Nephron (organoid): ENCODE results near the gene ALAS2.
"Not testable (repeated sequence)": the region's sequence is repeated elsewhere in the genome, so short reads cannot be mapped to it uniquely, and the experiment has no call there.

Experiments used
- H3K27ac Mint-ChIP-seq, 3 experiments: 2 replicates each; pipeline ENCODE4 v1.8.0; 2020; ENCODE audit warnings: mixed read lengths in 3 of 3, mild to moderate bottlenecking in 2 of 3, moderate library complexity in 1 of 3
- H3K27me3 Mint-ChIP-seq: 2 replicates; pipeline ENCODE4 v1.8.0; 2021; ENCODE audit warnings: low read depth, mild to moderate bottlenecking, moderate library complexity, mixed read lengths
- H3K36me3 Mint-ChIP-seq: 2 replicates; pipeline ENCODE4 v1.8.0; 2020; ENCODE audit warnings: low read depth, mixed read lengths
- H3K4me1 Mint-ChIP-seq: 2 replicates; pipeline ENCODE4 v1.8.0; 2020; ENCODE audit warnings: mixed read lengths
- H3K4me3 Mint-ChIP-seq, 3 experiments: 2 replicates each; pipeline ENCODE4 v1.8.0; 2020; ENCODE audit warnings: mild to moderate bottlenecking in 3 of 3, mixed read lengths in 3 of 3, moderate library complexity in 2 of 3
- H3K9me3 Mint-ChIP-seq: 2 replicates; pipeline ENCODE4 v1.8.0; 2020; ENCODE audit warnings: mixed read lengths
- TF ChIP-seq, protein P1 (sequence below), 3 experiments: fragments of 200-600 bp; sonication (generic); IDR thresholded peaks; one replicate each; pipeline ENCODE4 v1.5.0; 2021; ENCODE audit warnings: antibody characterized with exemption in 3 of 3; ENCODE audit not compliant: unreplicated experiment in 3 of 3

ALAS2 gene

DNA sequence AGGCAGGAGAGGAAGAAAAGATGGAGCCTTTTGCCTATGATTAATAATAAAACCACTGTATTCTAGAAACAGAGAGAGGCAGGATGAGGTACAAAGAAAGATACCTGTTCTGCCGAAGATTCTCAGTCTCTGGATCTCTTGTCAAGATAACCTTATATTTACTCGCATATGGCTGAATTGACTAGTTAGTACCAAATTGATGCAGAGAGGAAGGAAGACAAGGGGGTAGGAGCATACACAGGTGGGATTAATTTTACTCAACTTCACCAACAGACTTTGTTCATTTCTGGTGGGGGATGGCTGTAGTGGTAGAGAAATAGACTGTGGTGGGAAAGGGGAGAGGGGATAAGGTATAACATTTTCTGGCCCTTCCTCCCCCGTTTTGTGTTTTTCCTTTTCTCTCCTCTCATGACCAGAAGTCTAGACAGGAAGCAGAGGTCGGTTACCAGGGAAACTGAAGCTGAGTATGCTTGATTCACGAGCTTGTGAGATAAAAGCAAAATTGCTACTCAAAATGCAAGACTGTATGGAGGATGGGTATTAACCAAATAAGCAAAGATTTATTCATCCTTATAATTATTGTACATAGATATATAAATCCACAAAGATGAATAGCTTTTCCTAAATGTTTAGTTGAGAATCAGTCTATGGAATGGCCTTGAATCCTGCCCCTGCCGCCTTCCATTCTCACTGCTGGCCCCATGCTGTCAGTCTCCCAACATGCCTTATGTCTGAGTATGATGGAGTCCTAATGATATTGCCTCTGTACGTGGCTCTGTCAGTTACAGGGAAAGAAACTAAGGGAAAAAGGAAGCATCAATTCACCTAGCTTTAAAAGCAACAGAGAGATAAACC is 26.3 kb upstream of the ALAS2 start:
- peaks cover 21% of the 10 kb centered on the region for H3K4me1 Mint-ChIP-seq
- H3K27me3 Mint-ChIP-seq, result no peaks in the 10 kb centered on the region
- peak overlapping the region; percentile 89 to 93 (median 92) for H3K27ac Mint-ChIP-seq
- TF ChIP-seq, protein P1, sequence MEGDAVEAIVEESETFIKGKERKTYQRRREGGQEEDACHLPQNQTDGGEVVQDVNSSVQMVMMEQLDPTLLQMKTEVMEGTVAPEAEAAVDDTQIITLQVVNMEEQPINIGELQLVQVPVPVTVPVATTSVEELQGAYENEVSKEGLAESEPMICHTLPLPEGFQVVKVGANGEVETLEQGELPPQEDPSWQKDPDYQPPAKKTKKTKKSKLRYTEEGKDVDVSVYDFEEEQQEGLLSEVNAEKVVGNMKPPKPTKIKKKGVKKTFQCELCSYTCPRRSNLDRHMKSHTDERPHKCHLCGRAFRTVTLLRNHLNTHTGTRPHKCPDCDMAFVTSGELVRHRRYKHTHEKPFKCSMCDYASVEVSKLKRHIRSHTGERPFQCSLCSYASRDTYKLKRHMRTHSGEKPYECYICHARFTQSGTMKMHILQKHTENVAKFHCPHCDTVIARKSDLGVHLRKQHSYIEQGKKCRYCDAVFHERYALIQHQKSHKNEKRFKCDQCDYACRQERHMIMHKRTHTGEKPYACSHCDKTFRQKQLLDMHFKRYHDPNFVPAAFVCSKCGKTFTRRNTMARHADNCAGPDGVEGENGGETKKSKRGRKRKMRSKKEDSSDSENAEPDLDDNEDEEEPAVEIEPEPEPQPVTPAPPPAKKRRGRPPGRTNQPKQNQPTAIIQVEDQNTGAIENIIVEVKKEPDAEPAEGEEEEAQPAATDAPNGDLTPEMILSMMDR (IDR thresholded peaks at IDR 0.05; ENCODE audit: unreplicated experiment in 3 of 3), result no peak
- peaks cover 9% of the 10 kb centered on the region for H3K9me3 Mint-ChIP-seq
- no peaks in the 10 kb centered on the region for H3K36me3 Mint-ChIP-seq
- peak overlapping the region; percentile 42 to 60 (median 51) for H3K4me3 Mint-ChIP-seq

DNA sequence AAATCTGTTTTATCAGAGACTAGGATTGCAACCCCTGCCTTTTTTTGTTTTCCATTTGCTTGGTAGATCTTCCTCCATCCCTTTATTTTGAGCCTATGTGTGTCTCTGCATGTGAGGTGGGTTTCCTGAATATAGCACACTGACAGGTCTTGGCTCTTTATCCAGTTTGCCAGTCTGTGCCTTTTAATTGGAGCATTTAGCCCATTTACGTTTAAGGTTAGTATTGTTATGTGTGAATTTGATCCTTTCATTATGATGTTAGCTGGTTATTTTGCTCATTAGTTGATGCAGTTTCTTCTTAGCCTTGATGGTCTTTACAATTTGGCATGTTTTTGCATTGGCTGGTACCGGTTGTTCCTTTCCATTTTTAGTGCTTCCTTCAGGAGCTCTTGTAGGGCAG is 19.8 kb upstream of the ALAS2 start:
- not testable (repeated sequence) for H3K4me1 Mint-ChIP-seq, H3K27me3 Mint-ChIP-seq, H3K27ac Mint-ChIP-seq, H3K36me3 Mint-ChIP-seq, H3K4me3 Mint-ChIP-seq
- H3K9me3 Mint-ChIP-seq, result peaks cover 38% of the 10 kb centered on the region

DNA sequence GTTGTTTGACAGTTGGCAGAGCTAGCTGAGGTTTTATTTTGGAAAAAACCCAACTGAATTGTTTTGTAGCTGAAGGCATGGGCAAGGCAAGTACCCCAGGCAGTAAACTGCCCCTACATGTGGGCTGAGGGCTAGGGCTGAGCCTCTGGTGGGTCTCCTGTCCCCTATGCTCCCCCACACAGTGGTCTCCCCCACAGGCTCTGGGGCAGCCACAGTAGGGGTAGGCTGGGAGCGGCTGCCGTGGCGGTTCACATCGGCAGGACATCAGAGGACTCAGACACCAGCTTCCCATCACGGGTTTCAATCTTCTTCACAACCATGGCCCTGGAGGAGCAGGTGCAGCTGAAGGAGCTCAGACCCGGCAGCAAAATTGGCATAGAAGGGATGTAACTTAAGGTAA is 10.7 kb upstream of the ALAS2 start:
- TF ChIP-seq, protein P1 (IDR thresholded peaks at IDR 0.05; ENCODE audit: unreplicated experiment in 3 of 3), result no peak
- Mint-ChIP-seq H3K4me3 (no peak overlapping the region), H3K9me3 (peaks cover 16% of the 10 kb centered on the region), H3K27ac (no peak overlapping the region), H3K27me3 (no peaks in the 10 kb centered on the region), H3K36me3 (no peaks in the 10 kb centered on the region), H3K4me1 (no peaks in the 10 kb centered on the region)

DNA sequence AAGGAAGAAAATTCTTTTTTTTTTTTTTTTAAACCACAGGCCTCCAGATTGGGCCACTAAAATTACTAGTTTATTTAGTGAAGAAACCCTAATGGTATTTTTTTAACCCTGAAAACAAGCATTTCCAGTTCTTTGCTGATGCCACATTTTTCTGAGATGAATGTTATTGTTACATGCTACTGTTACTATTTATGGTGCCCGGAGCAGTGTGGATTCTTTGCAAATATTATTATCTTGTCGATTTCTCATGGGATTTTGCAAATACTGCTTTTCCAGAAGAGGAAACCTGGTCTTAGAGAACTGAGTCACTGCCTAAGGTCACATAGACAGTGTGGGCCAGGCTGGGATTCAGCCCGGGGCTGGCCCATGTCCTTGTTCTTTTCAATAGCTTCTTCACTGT is 8.7 kb upstream of the ALAS2 start:
- TF ChIP-seq, protein P1 (IDR thresholded peaks at IDR 0.05; ENCODE audit: unreplicated experiment in 3 of 3), result no peak
- Mint-ChIP-seq H3K4me1 (no peaks in the 10 kb centered on the region), H3K27me3 (no peaks in the 10 kb centered on the region), H3K9me3 (peaks cover 15% of the 10 kb centered on the region), H3K36me3 (no peaks in the 10 kb centered on the region), H3K4me3 (no peak overlapping the region), H3K27ac (no peak overlapping the region)

DNA sequence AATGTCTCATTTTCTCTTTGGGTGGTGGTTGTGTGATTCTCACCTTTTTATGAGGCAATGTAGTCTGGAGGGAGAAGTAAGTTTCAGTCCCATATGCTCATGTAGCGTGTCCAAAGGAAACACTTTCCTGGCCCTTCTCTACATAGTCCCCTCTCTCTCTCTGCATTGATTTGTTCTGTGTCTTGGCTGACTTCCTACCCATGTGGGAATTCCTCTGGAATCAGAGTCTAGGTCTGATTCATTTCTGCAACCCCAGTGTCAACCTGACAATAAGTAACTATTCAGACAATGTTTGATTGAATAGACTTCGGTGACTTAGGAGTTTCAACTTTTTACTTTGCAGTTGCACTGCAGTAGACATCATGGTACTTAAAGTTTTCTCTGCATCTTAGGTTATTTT is 2.7 kb upstream of the ALAS2 start:
- TF ChIP-seq, protein P1 (IDR thresholded peaks at IDR 0.05; ENCODE audit: unreplicated experiment in 3 of 3), result no peak
- H3K4me3 Mint-ChIP-seq, result no peak overlapping the region
- H3K27me3 Mint-ChIP-seq, result no peaks in the 10 kb centered on the region
- peak overlapping the region; percentile 75 to 86 (median 80) for H3K27ac Mint-ChIP-seq
- H3K4me1 Mint-ChIP-seq, result peaks cover 9% of the 10 kb centered on the region
- peaks cover 7% of the 10 kb centered on the region for H3K9me3 Mint-ChIP-seq
- H3K36me3 Mint-ChIP-seq, result no peaks in the 10 kb centered on the region

DNA sequence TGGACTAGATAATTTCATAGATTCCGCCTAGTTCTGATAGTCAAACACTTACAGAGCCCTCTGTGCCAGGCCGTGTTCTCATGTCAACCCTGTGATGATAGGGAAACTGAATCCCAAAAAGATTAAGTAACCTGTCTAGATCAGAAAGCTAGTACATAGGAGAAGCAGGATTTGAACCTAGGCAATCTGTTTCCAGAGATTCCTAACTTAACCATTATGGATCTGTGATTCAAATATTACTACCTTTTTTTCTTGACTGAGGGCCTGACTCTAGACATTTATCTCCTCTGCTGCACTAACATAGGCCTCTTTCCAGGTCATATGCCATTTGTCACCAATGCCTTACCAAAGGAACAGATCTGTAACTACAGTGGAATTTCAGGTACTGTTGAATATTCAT is 1.5 kb downstream of the ALAS2 start:
- H3K36me3 Mint-ChIP-seq, result no peaks in the 10 kb centered on the region
- peaks cover 3% of the 10 kb centered on the region for H3K27me3 Mint-ChIP-seq
- H3K9me3 Mint-ChIP-seq, result peaks cover 10% of the 10 kb centered on the region
- TF ChIP-seq, protein P1 (IDR thresholded peaks at IDR 0.05; ENCODE audit: unreplicated experiment in 3 of 3), result no peak
- peaks cover 9% of the 10 kb centered on the region for H3K4me1 Mint-ChIP-seq
- H3K27ac Mint-ChIP-seq, result peak overlapping the region; percentile 36 to 56 (median 38)
- H3K4me3 Mint-ChIP-seq, result no peak overlapping the region
